Measurements from ENCODE around the gene PTPRJ. TPM values are rescaled to one million over a fixed set of nuclear protein-coding genes. Genes with fewer than 3 reads are reported as not detected.
A peak's percentile ranks its signal among the peaks of the same experiment; 100 is the strongest.

PTPRJ gene
- total and polyA plus RNA-seq, 2 experiments from 2014 or later: 4.5 to 9.5 TPM

- Histone ChIP-seq H3K4me3 (no peak overlapping the region), H3K27ac (no peak overlapping the region), H4K20me1 (ENCODE audit: insufficient read depth) (no peaks in the 10 kb centered on the region), H3K79me2 (ENCODE audit: insufficient read depth) (no peaks in the 10 kb centered on the region), H3K36me3 (ENCODE audit: low read depth) (no peaks in the 10 kb centered on the region), H3K9ac (no peak overlapping the region), H3K9me2 (ENCODE audit: insufficient read depth) (no peaks in the 10 kb centered on the region), H3F3A (ENCODE audit: insufficient read depth) (peaks cover 7% of the 10 kb centered on the region), H3K9me3 (ENCODE audit: low read depth) (no peaks in the 10 kb centered on the region), H3K4me1 (ENCODE audit: insufficient read depth) (peaks cover 25% of the 10 kb centered on the region), H3K4me2 (ENCODE audit: unreplicated experiment) (no peak overlapping the region), H3K27me3 (replicated peaks; ENCODE audit: insufficient read depth) (no peaks in the 10 kb centered on the region), H2AFZ (no peak overlapping the region)
- 96 to 98% methylated on average over 8 of the region's 8 CpGs for WGBS, 2 experiments (ENCODE audit: low coverage in 1 of 2, low lambda C conversion rate in 2 of 2, missing lambda C conversion rate in 2 of 2)
- DNase-seq: no peak
- TF ChIP-seq EZH2phosphoT487 (IDR thresholded peaks at IDR 0.05; ENCODE audit: insufficient read depth, low read depth): no peak
- no peak for TF ChIP-seq EZH2 (IDR thresholded peaks at IDR 0.05; ENCODE audit: insufficient read depth, poor library complexity, severe bottlenecking)
- in situ Hi-C loops (cut with MboI): no loop called here
Measured at GRCh38 chr11:47940904-47941649, 39.3 kb upstream of the PTPRJ start.

DNA sequence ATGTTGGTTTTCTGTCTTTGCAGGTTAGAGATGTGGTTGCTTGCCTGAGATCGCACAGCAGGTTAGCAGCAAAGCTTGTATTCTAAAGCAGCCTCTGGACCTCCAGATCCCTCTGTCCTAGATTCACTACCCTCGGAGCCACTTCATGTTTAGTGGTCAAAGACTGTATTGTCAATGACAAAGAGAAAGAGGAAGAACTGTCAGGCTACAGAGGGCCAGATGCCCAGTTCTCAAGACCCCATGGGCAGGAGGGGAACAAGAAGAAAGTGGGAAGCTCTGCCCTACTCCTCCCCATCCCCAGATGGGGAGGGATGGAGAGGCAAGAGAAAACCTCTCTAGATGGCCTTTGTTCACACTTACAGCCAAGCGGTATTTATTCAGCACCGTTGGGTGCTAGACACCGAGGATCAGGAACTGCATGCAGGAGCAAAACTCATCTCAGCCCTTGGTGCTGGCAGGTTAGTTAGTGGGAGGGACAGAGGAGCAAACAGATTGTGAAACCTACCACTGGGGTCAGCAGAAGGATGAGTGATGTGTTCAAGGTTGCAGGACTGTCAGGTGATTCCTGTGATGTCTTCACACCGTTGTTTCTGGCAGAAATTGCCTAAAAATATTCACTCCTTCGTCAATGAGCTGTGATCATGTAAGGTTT lies 38.3 kb upstream of the PTPRJ start:
- Histone ChIP-seq H3F3A (ENCODE audit: insufficient read depth) (peaks cover 11% of the 10 kb centered on the region), H3K4me2 (ENCODE audit: unreplicated experiment) (no peak overlapping the region), H3K4me3 (no peak overlapping the region), H3K27me3 (replicated peaks; ENCODE audit: insufficient read depth) (no peaks in the 10 kb centered on the region), H3K36me3 (ENCODE audit: low read depth) (no peaks in the 10 kb centered on the region), H2AFZ (no peak overlapping the region), H3K9me2 (ENCODE audit: insufficient read depth) (no peaks in the 10 kb centered on the region), H3K79me2 (ENCODE audit: insufficient read depth) (no peaks in the 10 kb centered on the region), H3K27ac (no peak overlapping the region), H3K9me3 (ENCODE audit: low read depth) (no peaks in the 10 kb centered on the region), H3K9ac (no peak overlapping the region), H4K20me1 (ENCODE audit: insufficient read depth) (no peaks in the 10 kb centered on the region), H3K4me1 (ENCODE audit: insufficient read depth) (peaks cover 32% of the 10 kb centered on the region)
- DNase-seq: no peak
- 92 to 93% methylated on average over 7 of the region's 7 CpGs for WGBS, 2 experiments (ENCODE audit: low coverage in 1 of 2, low lambda C conversion rate in 2 of 2, missing lambda C conversion rate in 2 of 2)
- TF ChIP-seq EZH2 (IDR thresholded peaks at IDR 0.05; ENCODE audit: insufficient read depth, poor library complexity, severe bottlenecking): no peak
- no peak for TF ChIP-seq EZH2phosphoT487 (IDR thresholded peaks at IDR 0.05; ENCODE audit: insufficient read depth, low read depth)
- in situ Hi-C loops (cut with MboI): no loop called here

- H3K4me1 ChIP-seq (ENCODE audit: insufficient read depth): peaks cover 32% of the 10 kb centered on the region
- H3K9me2 ChIP-seq (ENCODE audit: insufficient read depth): no peaks in the 10 kb centered on the region
- peaks cover 15% of the 10 kb centered on the region for H3F3A ChIP-seq (ENCODE audit: insufficient read depth)
- H3K4me3 ChIP-seq: no peak overlapping the region
- H3K79me2 ChIP-seq (ENCODE audit: insufficient read depth): no peaks in the 10 kb centered on the region
- no peak overlapping the region for H3K27ac ChIP-seq
- no peaks in the 10 kb centered on the region for H3K27me3 ChIP-seq (replicated peaks; ENCODE audit: insufficient read depth)
- no peaks in the 10 kb centered on the region for H3K36me3 ChIP-seq (ENCODE audit: low read depth)
- H4K20me1 ChIP-seq (ENCODE audit: insufficient read depth): no peaks in the 10 kb centered on the region
- no peak for DNase-seq
- no peak for TF ChIP-seq EZH2 (IDR thresholded peaks at IDR 0.05; ENCODE audit: insufficient read depth, poor library complexity, severe bottlenecking)
- no peak for TF ChIP-seq EZH2phosphoT487 (IDR thresholded peaks at IDR 0.05; ENCODE audit: insufficient read depth, low read depth)
- no peak overlapping the region for H2AFZ ChIP-seq
- H3K4me2 ChIP-seq (ENCODE audit: unreplicated experiment): no peak overlapping the region
- 72 to 76% methylated on average over 14 to 15 of the region's 15 CpGs for WGBS, 2 experiments (ENCODE audit: low coverage in 1 of 2, low lambda C conversion rate in 2 of 2, missing lambda C conversion rate in 2 of 2)
- H3K9ac ChIP-seq: no peak overlapping the region
- no peaks in the 10 kb centered on the region for H3K9me3 ChIP-seq (ENCODE audit: low read depth)
- in situ Hi-C loops (cut with MboI): no loop called here
Measured at GRCh38 chr11:47943721-47944586, 36.4 kb upstream of the PTPRJ start.

DNA sequence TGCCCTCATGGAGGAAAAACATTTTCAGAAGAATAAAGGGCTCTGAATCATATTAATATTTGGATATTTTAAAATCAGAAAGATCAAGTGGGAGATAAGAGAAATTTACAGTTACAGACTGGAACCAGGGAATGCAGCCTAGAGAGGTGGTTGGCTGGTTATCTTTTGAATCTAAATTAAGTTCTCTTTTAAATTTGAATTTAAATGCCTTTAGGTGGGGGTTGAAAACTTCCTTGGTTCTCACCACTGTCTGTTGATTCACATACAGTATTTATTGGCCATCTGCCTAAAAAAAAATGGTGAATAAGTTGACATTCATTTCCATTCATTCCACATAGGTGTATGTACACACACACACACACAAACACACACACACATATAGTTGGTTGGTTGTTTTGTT lies 35.7 kb upstream of the PTPRJ start:
- Histone ChIP-seq H3K9ac (no peak overlapping the region), H3K9me3 (ENCODE audit: low read depth) (no peaks in the 10 kb centered on the region), H3K27me3 (replicated peaks; ENCODE audit: insufficient read depth) (no peaks in the 10 kb centered on the region), H3K9me2 (ENCODE audit: insufficient read depth) (no peaks in the 10 kb centered on the region), H3K4me1 (ENCODE audit: insufficient read depth) (peaks cover 25% of the 10 kb centered on the region), H3K36me3 (ENCODE audit: low read depth) (no peaks in the 10 kb centered on the region), H3K79me2 (ENCODE audit: insufficient read depth) (no peaks in the 10 kb centered on the region), H3F3A (ENCODE audit: insufficient read depth) (peaks cover 15% of the 10 kb centered on the region), H3K4me2 (ENCODE audit: unreplicated experiment) (no peak overlapping the region), H2AFZ (no peak overlapping the region), H3K4me3 (no peak overlapping the region), H4K20me1 (ENCODE audit: insufficient read depth) (no peaks in the 10 kb centered on the region), H3K27ac (no peak overlapping the region)
- in situ Hi-C loops (cut with MboI): no loop called here
- DNase-seq: peak; percentile 37
- no peak for TF ChIP-seq EZH2 (IDR thresholded peaks at IDR 0.05; ENCODE audit: insufficient read depth, poor library complexity, severe bottlenecking)
- no peak for TF ChIP-seq EZH2phosphoT487 (IDR thresholded peaks at IDR 0.05; ENCODE audit: insufficient read depth, low read depth)
